ENCODE results near the gene ASXL3.

GRCh38 chr18:33583901-33584300 is 5.9 kb downstream of the ASXL3 start:
- TF ChIP-seq POLR2AphosphoS5 (IDR thresholded peaks at IDR 0.05; ENCODE audit: low read depth, low read length) (no peak), POLR2A (IDR thresholded peaks at IDR 0.05; ENCODE audit: low read depth, low read length) (no peak), TAF1 (IDR thresholded peaks at IDR 0.05; ENCODE audit: low read depth, low read length) (no peak)

All from GM12891 (cell line).